Measurements from ENCODE around the gene NAGPA.
"Not testable (repeated sequence)": the region's sequence is repeated elsewhere in the genome, so short reads cannot be mapped to it uniquely, and the experiment has no call there.

Gene NAGPA

GRCh38 chr16:5045499-5046115 is 11.9 kb upstream of the NAGPA start:
- DNase-seq (ENCODE audit: low spot score) = no peak
- no peak overlapping the region for H3K27ac ChIP-seq
- H3K4me3 ChIP-seq = no peak overlapping the region
- TF ChIP-seq CTCF (IDR thresholded peaks at IDR 0.05) = no peak

GRCh38 chr16:5044581-5044980 is 10.8 kb upstream of the NAGPA start:
- not testable (repeated sequence) for H3K27ac ChIP-seq; DNase-seq (ENCODE audit: low spot score); H3K4me3 ChIP-seq

GRCh38 chr16:5044011-5044540 is 10.3 kb upstream of the NAGPA start:
- H3K27ac ChIP-seq = no peak overlapping the region
- H3K4me3 ChIP-seq = no peak overlapping the region
- DNase-seq (ENCODE audit: low spot score) = no peak
- no peak for TF ChIP-seq CTCF (IDR thresholded peaks at IDR 0.05)

GRCh38 chr16:5042574-5043171 is 8.9 kb upstream of the NAGPA start:
- no peak for TF ChIP-seq CTCF (IDR thresholded peaks at IDR 0.05)
- no peak for DNase-seq (ENCODE audit: low spot score)
- H3K4me3 ChIP-seq = no peak overlapping the region
- no peak overlapping the region for H3K27ac ChIP-seq

- DNase-seq (ENCODE audit: low spot score) = no peak
- no peak overlapping the region for H3K4me3 ChIP-seq
- no peak for TF ChIP-seq CTCF (IDR thresholded peaks at IDR 0.05)
- H3K27ac ChIP-seq = no peak overlapping the region
Observed at GRCh38 chr16:5041600-5042133, 7.9 kb upstream of the NAGPA start.

- H3K27ac ChIP-seq = no peak overlapping the region
- no peak for DNase-seq (ENCODE audit: low spot score)
- no peak for TF ChIP-seq CTCF (IDR thresholded peaks at IDR 0.05)
Observed at GRCh38 chr16:5040451-5040850, 6.7 kb upstream of the NAGPA start.

GRCh38 chr16:5036228-5037156 is 2.8 kb upstream of the NAGPA start:
- TF ChIP-seq CTCF (IDR thresholded peaks at IDR 0.05) = no peak
- no peak for DNase-seq (ENCODE audit: low spot score)
- no peak overlapping the region for H3K27ac ChIP-seq
- H3K4me3 ChIP-seq = no peak overlapping the region

More at GRCh38 chr16:5040451-5040850, 6.7 kb upstream of the NAGPA start:
- H3K4me3 ChIP-seq = no peak overlapping the region

Data from coronary artery (tissue), 2 donors.